HCT116 (cell line): ENCODE measurements around the gene ISCU. TPM values are rescaled to one million over a fixed set of nuclear protein-coding genes. Genes with fewer than 3 reads are reported as not detected.

Experiments
- ATAC-seq: fragments of 200-7000 bp; cut with Tn5 transposase; 2 replicates; pipeline ENCODE4 v1.9.1; 2020; ENCODE audit warnings: mild to moderate bottlenecking, moderate library complexity
- BruUV-seq: library from RNA; stranded (reverse); fragments of 400-500 nt; replicated peaks from 2 replicates; lab custom pipeline; 2021; lab: Mats Ljungman, UMichigan
- CTCF ChIA-PET: fragments of 300-600 bp; sonication (Branson Sonifier 250); formaldehyde crosslinking; loops from one replicate; lab custom pipeline; 2021; ENCODE audit warnings: antibody characterized with exemption; lab: Charles Lee
- POLR2A ChIA-PET: fragments of 300-600, 350-600 bp; sonication (Branson Sonifier 250); formaldehyde crosslinking; loops from one replicate; lab custom pipeline; 2021; ENCODE audit warnings: antibody characterized with exemption; lab: Charles Lee
- RAD21 ChIA-PET, 2 experiments: fragments of 300-600 bp; sonication (Branson Sonifier 250); formaldehyde crosslinking; loops; one replicate each; lab custom pipeline; 2023; ENCODE audit warnings: low total read pairs in 2 of 2; ENCODE audit not compliant: uncharacterized antibody in 2 of 2, unreplicated experiment in 2 of 2, low non-redundant PET in 1 of 2; lab: Charles Lee
- DNase-seq: peaks from one replicate; pipeline ENCODE4 v3.0.0-alpha.2; 2010; ENCODE audit warnings: low read depth, low spot score
- H2AFZ ChIP-seq: fragments of 200-600 bp; shearing (Covaris generic), sonication (generic); 2 replicates; pipeline ENCODE4 v1.6.1; 2017; ENCODE audit warnings: low read depth, mixed run types, mixed read lengths, antibody characterized with exemption, low read length; ENCODE audit not compliant: poor library complexity, severe bottlenecking
- H3K27ac ChIP-seq: 2 replicates; pipeline ENCODE4 v1.5.1; 2012; ENCODE audit warnings: low read depth, low read length
- H3K27me3 ChIP-seq: fragments of 200-600 bp; sonication (generic); 2 replicates; pipeline ENCODE4 v1.6.1; 2016; ENCODE audit warnings: mixed run types, low read length, mixed read lengths; ENCODE audit not compliant: insufficient read depth
- H3K36me3 ChIP-seq, 2 experiments: fragments of 200-500 bp in 1 of 2; fragments of 200-600 bp in 1 of 2; sonication (Bioruptor generic) in 1 of 2; sonication (generic) in 1 of 2; 2 replicates each; pipeline versions ENCODE4 v1.5.1 to v1.6.1; 2014 to 2016; ENCODE audit warnings: low read length in 2 of 2, inconsistent platforms in 1 of 2, mixed read lengths in 1 of 2, mixed run types in 1 of 2; ENCODE audit not compliant: insufficient read depth in 2 of 2, control insufficient read depth in 1 of 2
- H3K4me1 ChIP-seq, 2 experiments: fragments of 200-600 bp in 1 of 2; sonication (generic) in 1 of 2; 2 replicates each; pipeline versions ENCODE4 v1.5.1 to v1.6.1; 2012 to 2017; ENCODE audit warnings: low read length in 2 of 2, inconsistent platforms in 1 of 2, mild to moderate bottlenecking in 1 of 2, mixed read lengths in 1 of 2, mixed run types in 1 of 2, moderate library complexity in 1 of 2; ENCODE audit not compliant: insufficient read depth in 2 of 2, control insufficient read depth in 1 of 2
- H3K4me2 ChIP-seq: fragments of 200-600 bp; sonication (generic); 2 replicates; pipeline ENCODE4 v1.6.1; 2017; ENCODE audit warnings: mixed run types, low read length, mixed read lengths
- H3K4me3 ChIP-seq, 2 experiments: fragments of 200-600 bp in 1 of 2; sonication (generic) in 1 of 2; replicated peaks in 1 of 2; 2 replicates each; pipeline ENCODE4 v1.5.1; 2011 to 2016; ENCODE audit warnings: low read length in 2 of 2, control low read depth in 1 of 2, low read depth in 1 of 2, mild to moderate bottlenecking in 1 of 2, mixed read lengths in 1 of 2, mixed run types in 1 of 2
- H3K79me2 ChIP-seq: fragments of 200-600 bp; sonication (generic); 2 replicates; pipeline ENCODE4 v1.6.1; 2017; ENCODE audit warnings: mild to moderate bottlenecking, mixed run types, low read length, moderate library complexity, mixed read lengths; ENCODE audit not compliant: insufficient read depth
- H3K9ac ChIP-seq: fragments of 200-600 bp; sonication (generic); 2 replicates; pipeline ENCODE4 v1.6.1; 2016; ENCODE audit warnings: low read length, mixed read lengths
- H3K9me2 ChIP-seq: fragments of 200-600 bp; sonication (generic), shearing (Covaris generic); 2 replicates; pipeline ENCODE4 v1.6.1; 2017; ENCODE audit warnings: mixed run types, mild to moderate bottlenecking, moderate library complexity; ENCODE audit not compliant: insufficient read depth
- H3K9me3 ChIP-seq, 2 experiments: fragments of 200-500 bp in 1 of 2; fragments of 200-600 bp in 1 of 2; sonication (Bioruptor generic) in 1 of 2; sonication (generic) in 1 of 2; 2 replicates each; pipeline ENCODE4 v1.6.1; 2014 to 2017; ENCODE audit warnings: low read length in 2 of 2, mixed read lengths in 2 of 2, inconsistent platforms in 1 of 2, low read depth in 1 of 2, mild to moderate bottlenecking in 1 of 2, mixed run types in 1 of 2, moderate library complexity in 1 of 2; ENCODE audit not compliant: control insufficient read depth in 1 of 2, insufficient read depth in 1 of 2
- H4K20me1 ChIP-seq: fragments of 200-600 bp; sonication (generic), shearing (Covaris generic); 2 replicates; pipeline ENCODE4 v1.6.1; 2017; ENCODE audit warnings: mixed run types, mild to moderate bottlenecking, moderate library complexity; ENCODE audit not compliant: insufficient read depth
- CBX3 ChIP-seq: IDR thresholded peaks from 2 replicates; pipeline ENCODE4 v1.6.1; 2012; ENCODE audit warnings: low read depth
- CEBPB ChIP-seq: IDR thresholded peaks from 2 replicates; pipeline ENCODE4 v1.6.1; 2012; ENCODE audit warnings: low read depth
- EGR1 ChIP-seq: IDR thresholded peaks from 2 replicates; pipeline ENCODE4 v1.6.1; 2012; ENCODE audit warnings: low read depth
- ELF1 ChIP-seq: IDR thresholded peaks from 2 replicates; pipeline ENCODE4 v1.6.1; 2012; ENCODE audit warnings: low read depth, borderline replicate concordance
- EZH2 ChIP-seq: fragments of 200-600 bp; sonication (generic); IDR thresholded peaks from 2 replicates; pipeline ENCODE4 v1.6.1; 2017; ENCODE audit warnings: antibody characterized with exemption, mixed run types
- EZH2phosphoT487 ChIP-seq: fragments of 200-600 bp; IDR thresholded peaks from 2 replicates; pipeline ENCODE4 v1.6.1; 2018; ENCODE audit warnings: antibody characterized with exemption, borderline replicate concordance
- JUND ChIP-seq: IDR thresholded peaks from 2 replicates; pipeline ENCODE4 v1.6.1; 2012
- POLR2AphosphoS5 ChIP-seq: IDR thresholded peaks from 2 replicates; pipeline ENCODE4 v1.6.1; 2011; ENCODE audit warnings: mild to moderate bottlenecking, low read depth, low read length, moderate library complexity
- RAD21 ChIP-seq: IDR thresholded peaks from 2 replicates; pipeline ENCODE4 v1.6.1; 2012; ENCODE audit warnings: low read depth, mild to moderate bottlenecking
- REST ChIP-seq: IDR thresholded peaks from 2 replicates; pipeline ENCODE4 v1.6.1; 2012; ENCODE audit warnings: low read depth
- SIN3A ChIP-seq: IDR thresholded peaks from 2 replicates; pipeline ENCODE4 v1.6.1; 2012; ENCODE audit warnings: low read depth
- SP1 ChIP-seq: IDR thresholded peaks from 2 replicates; pipeline ENCODE4 v1.6.1; 2012; ENCODE audit warnings: low read depth
- SRF ChIP-seq: IDR thresholded peaks from 2 replicates; pipeline ENCODE4 v1.6.1; 2012; ENCODE audit warnings: low read depth
- TCF7L2 ChIP-seq: IDR thresholded peaks from 2 replicates; pipeline ENCODE4 v1.7.0; 2011; ENCODE audit warnings: borderline replicate concordance, inconsistent platforms; ENCODE audit not compliant: insufficient read depth, insufficient read length; ENCODE audit errors: extremely low read depth
- ZFX ChIP-seq: fragments of 450-650 bp; IDR thresholded peaks from 2 replicates; pipeline ENCODE4 v1.6.1; 2017
- ZNF274 ChIP-seq: fragments of 200-500 bp; sonication (Bioruptor generic); IDR thresholded peaks from 2 replicates; pipeline ENCODE4 v1.6.1; 2014; ENCODE audit warnings: mild to moderate bottlenecking, low read depth, low read length, inconsistent platforms
- intact Hi-C: fragments of 100-400 bp; cut with micrococcal nuclease; formaldehyde crosslinking; loops from 2 replicates; pipeline ENCODE4 v1.10.0; 2022
- total RNA-seq: library from RNA; stranded (reverse); gene quantifications from one replicate; pipeline ENCODE4 v1.2.1, GENCODE V29; 2021; ENCODE audit not compliant: unreplicated experiment
- TF ChIP-seq, protein P1 (sequence below): IDR thresholded peaks from 2 replicates; pipeline ENCODE4 v1.6.1; 2011; ENCODE audit warnings: mild to moderate bottlenecking, low read length, moderate library complexity; ENCODE audit not compliant: insufficient replicate concordance; ENCODE audit errors: extremely low read depth
- TF ChIP-seq, protein P2 (sequence below): IDR thresholded peaks from 2 replicates; pipeline ENCODE4 v1.6.1; 2012

The ISCU gene
- total RNA-seq, 1 experiment from 2014 or later: 89.6 TPM

DNA sequence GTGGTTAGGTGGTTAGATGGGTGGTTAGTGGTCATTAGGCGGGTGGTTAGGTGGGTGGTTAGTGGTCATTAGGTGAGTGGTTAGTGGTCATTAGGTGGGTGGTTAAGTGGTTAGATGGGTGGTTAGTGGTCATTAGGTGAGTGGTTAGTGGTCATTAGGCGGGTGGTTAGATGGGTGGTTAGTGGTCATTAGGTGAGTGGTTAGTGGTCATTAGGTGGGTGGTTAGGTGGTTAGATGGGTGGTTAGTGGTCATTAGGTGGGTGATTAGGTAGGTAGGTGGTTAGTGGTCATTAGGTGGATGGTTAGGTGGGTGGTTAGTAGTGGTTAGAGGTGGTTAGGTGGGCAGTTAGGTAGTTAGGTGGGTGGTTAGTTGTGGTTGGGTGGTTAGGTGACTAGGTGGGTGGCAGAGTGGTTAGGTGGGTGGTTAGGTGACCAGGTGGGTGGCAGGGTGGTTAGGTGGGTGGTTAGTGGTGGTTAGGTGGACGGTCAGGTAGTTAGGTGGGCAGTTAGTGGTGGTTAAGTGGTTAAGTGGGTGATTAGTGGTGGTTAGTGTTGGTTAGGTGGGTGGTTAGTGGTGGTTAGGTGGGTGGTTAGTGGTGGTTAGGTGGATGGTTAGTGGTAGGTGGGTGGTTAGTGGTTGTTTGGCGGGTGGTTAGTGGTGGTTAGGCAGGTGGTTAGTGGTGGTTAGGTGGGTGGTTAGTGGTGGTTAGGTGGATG lies 43.5 kb downstream of the ISCU start:
- ChIA-PET CTCF (no interaction called here), POLR2A (no interaction called here), RAD21 (no interaction called here)
- no peak for ATAC-seq
- intact Hi-C loops: no loop called here
- Histone ChIP-seq H3K4me2 (no peak overlapping the region), H3K27me3 (no peaks in the 10 kb centered on the region), H3K9me3 (no peaks in the 10 kb centered on the region), H2AFZ (no peak overlapping the region), H3K27ac (peak overlapping the region; percentile 48), H3K9ac (no peak overlapping the region), H3K79me2 (no peaks in the 10 kb centered on the region), H3K4me3 (no peak overlapping the region), H3K36me3 (no peaks in the 10 kb centered on the region), H3K9me2 (no peaks in the 10 kb centered on the region), H4K20me1 (no peaks in the 10 kb centered on the region), H3K4me1 (peaks cover 0 to 7% of the 10 kb centered on the region in 2 experiments; a peak in 1 of 4 replicates)
- TF ChIP-seq REST (no peak), EGR1 (no peak), POLR2AphosphoS5 (no peak), RAD21 (no peak), JUND (no peak), EZH2 (no peak), ELF1 (no peak), ZNF274 (no peak), CBX3 (no peak), SRF (no peak), SP1 (no peak), ZFX (no peak), SIN3A (no peak), EZH2phosphoT487 (no peak), TCF7L2 (no peak), CEBPB (no peak)
- TF ChIP-seq, protein P1, sequence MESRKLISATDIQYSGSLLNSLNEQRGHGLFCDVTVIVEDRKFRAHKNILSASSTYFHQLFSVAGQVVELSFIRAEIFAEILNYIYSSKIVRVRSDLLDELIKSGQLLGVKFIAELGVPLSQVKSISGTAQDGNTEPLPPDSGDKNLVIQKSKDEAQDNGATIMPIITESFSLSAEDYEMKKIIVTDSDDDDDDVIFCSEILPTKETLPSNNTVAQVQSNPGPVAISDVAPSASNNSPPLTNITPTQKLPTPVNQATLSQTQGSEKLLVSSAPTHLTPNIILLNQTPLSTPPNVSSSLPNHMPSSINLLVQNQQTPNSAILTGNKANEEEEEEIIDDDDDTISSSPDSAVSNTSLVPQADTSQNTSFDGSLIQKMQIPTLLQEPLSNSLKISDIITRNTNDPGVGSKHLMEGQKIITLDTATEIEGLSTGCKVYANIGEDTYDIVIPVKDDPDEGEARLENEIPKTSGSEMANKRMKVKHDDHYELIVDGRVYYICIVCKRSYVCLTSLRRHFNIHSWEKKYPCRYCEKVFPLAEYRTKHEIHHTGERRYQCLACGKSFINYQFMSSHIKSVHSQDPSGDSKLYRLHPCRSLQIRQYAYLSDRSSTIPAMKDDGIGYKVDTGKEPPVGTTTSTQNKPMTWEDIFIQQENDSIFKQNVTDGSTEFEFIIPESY: no peak
- TF ChIP-seq, protein P2, sequence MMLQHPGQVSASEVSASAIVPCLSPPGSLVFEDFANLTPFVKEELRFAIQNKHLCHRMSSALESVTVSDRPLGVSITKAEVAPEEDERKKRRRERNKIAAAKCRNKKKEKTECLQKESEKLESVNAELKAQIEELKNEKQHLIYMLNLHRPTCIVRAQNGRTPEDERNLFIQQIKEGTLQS: no peak
- no TSS peak for BruUV-seq
- DNase-seq: no peak
